IMR-90 (cell line): ENCODE results near the gene SHROOM1. TPM values are rescaled to one million over a fixed set of nuclear protein-coding genes. Genes with fewer than 3 reads are reported as not detected.

Experiments used
- ATAC-seq: fragments of 200-7000 bp; cut with Tn5 transposase; 2 replicates; pipeline ENCODE4 v1.9.1; 2020; ENCODE audit warnings: low read depth, mild to moderate bottlenecking, moderate library complexity
- BruUV-seq: library from RNA; stranded (reverse); fragments of 400-500 nt; replicated peaks from 2 replicates; lab custom pipeline; 2021; lab: Mats Ljungman, UMichigan
- CTCF ChIA-PET: fragments of 300-600 bp; formaldehyde crosslinking; extraction: SDS; loops from one replicate; lab custom pipeline; 2021; ENCODE audit warnings: antibody characterized with exemption; lab: Yijun Ruan, JAX
- POLR2A ChIA-PET: fragments of 300-600 bp; sonication (Branson Sonifier 250); formaldehyde crosslinking; loops from one replicate; lab custom pipeline; 2022; ENCODE audit warnings: antibody characterized with exemption; ENCODE audit not compliant: unreplicated experiment; lab: Charles Lee
- DNase-seq: peaks from one replicate; pipeline ENCODE4 v3.0.0; 2013
- H2AFZ ChIP-seq: replicated peaks from 2 replicates; pipeline ENCODE3; 2013; ENCODE audit warnings: low read length, mild to moderate bottlenecking; ENCODE audit not compliant: poor library complexity
- H2AK5ac ChIP-seq: 2 replicates; pipeline ENCODE4 v1.6.1; 2013; ENCODE audit warnings: low read depth, low read length, inconsistent platforms
- H2AK9ac ChIP-seq: replicated peaks from 2 replicates; pipeline ENCODE3; 2013; ENCODE audit warnings: mild to moderate bottlenecking, low read depth, low read length, moderate library complexity; ENCODE audit not compliant: poor library complexity
- H2BK120ac ChIP-seq: 2 replicates; pipeline ENCODE4 v1.6.1; 2013; ENCODE audit warnings: low read depth, low read length, inconsistent platforms
- H2BK15ac ChIP-seq: 3 replicates; pipeline ENCODE4 v1.6.1; 2013; ENCODE audit warnings: low read depth, low read length, inconsistent platforms
- H2BK20ac ChIP-seq: 2 replicates; pipeline ENCODE4 v1.6.1; 2013; ENCODE audit warnings: low read depth, mild to moderate bottlenecking, inconsistent platforms, low read length, moderate library complexity
- H2BK5ac ChIP-seq: 2 replicates; pipeline ENCODE4 v1.6.1; 2013; ENCODE audit warnings: mild to moderate bottlenecking, low read depth, low read length, inconsistent platforms; ENCODE audit not compliant: poor library complexity, severe bottlenecking
- H3K14ac ChIP-seq: replicated peaks from 2 replicates; pipeline ENCODE4 v1.6.1; 2013; ENCODE audit warnings: low read depth, low read length, inconsistent platforms
- H3K18ac ChIP-seq: 2 replicates; pipeline ENCODE4 v1.6.1; 2013; ENCODE audit warnings: low read depth, low read length, control low read depth
- H3K23ac ChIP-seq: 2 replicates; pipeline ENCODE4 v1.6.1; 2013; ENCODE audit warnings: low read depth, low read length, inconsistent platforms
- H3K27ac ChIP-seq: 2 replicates; pipeline ENCODE4 v1.5.1; 2013; ENCODE audit warnings: mild to moderate bottlenecking, control low read depth, low read length; ENCODE audit not compliant: insufficient read depth
- H3K27me3 ChIP-seq: 2 replicates; pipeline ENCODE4 v1.6.1; 2013; ENCODE audit warnings: low read length; ENCODE audit not compliant: control insufficient read depth, insufficient read depth
- H3K36me3 ChIP-seq: 2 replicates; pipeline ENCODE4 v1.6.1; 2013; ENCODE audit warnings: low read length, mixed read lengths; ENCODE audit not compliant: control insufficient read depth, insufficient read depth
- H3K4ac ChIP-seq: 2 replicates; pipeline ENCODE4 v1.6.1; 2013; ENCODE audit warnings: low read depth, low read length, inconsistent platforms
- H3K4me1 ChIP-seq: 2 replicates; pipeline ENCODE4 v1.6.1; 2013; ENCODE audit warnings: low read length, mixed read lengths; ENCODE audit not compliant: control insufficient read depth, insufficient read depth
- H3K4me2 ChIP-seq: 2 replicates; pipeline ENCODE4 v1.6.1; 2013; ENCODE audit warnings: low read depth, mild to moderate bottlenecking, control low read depth, low read length, moderate library complexity
- H3K4me3 ChIP-seq: 2 replicates; pipeline ENCODE4 v1.5.1; 2013; ENCODE audit warnings: low read depth, mild to moderate bottlenecking, control low read depth, low read length, moderate library complexity; ENCODE audit not compliant: insufficient read depth
- H3K56ac ChIP-seq: 2 replicates; pipeline ENCODE4 v1.6.1; 2013; ENCODE audit warnings: low read length, inconsistent platforms; ENCODE audit not compliant: insufficient read depth; ENCODE audit errors: extremely low read depth
- H3K79me1 ChIP-seq, 2 experiments: 2 replicates each; pipeline ENCODE4 v1.6.1; 2013; ENCODE audit warnings: low read length in 2 of 2, inconsistent platforms in 1 of 2, low read depth in 1 of 2
- H3K9ac ChIP-seq: 2 replicates; pipeline ENCODE4 v1.6.1; 2013; ENCODE audit warnings: low read depth, low read length, control low read depth
- H3K9me1 ChIP-seq: 2 replicates; pipeline ENCODE4 v1.6.1; 2013; ENCODE audit warnings: low read length, inconsistent platforms; ENCODE audit not compliant: insufficient read depth
- H3K9me3 ChIP-seq: 2 replicates; pipeline ENCODE4 v1.6.1; 2013; ENCODE audit warnings: low read length; ENCODE audit not compliant: control insufficient read depth, insufficient read depth
- H4K20me1 ChIP-seq: 2 replicates; pipeline ENCODE4 v1.6.1; 2013; ENCODE audit warnings: low read length, inconsistent platforms; ENCODE audit not compliant: insufficient read depth
- H4K5ac ChIP-seq: 2 replicates; pipeline ENCODE4 v1.6.1; 2013; ENCODE audit warnings: mild to moderate bottlenecking, low read depth, low read length, control low read depth
- H4K8ac ChIP-seq, 2 experiments: 2 replicates each; pipeline ENCODE4 v1.6.1; 2013; ENCODE audit warnings: low read depth in 2 of 2, low read length in 2 of 2, control low read depth in 1 of 2, inconsistent platforms in 1 of 2
- H4K91ac ChIP-seq: 2 replicates; pipeline ENCODE4 v1.6.1; 2013; ENCODE audit warnings: low read depth, low read length, inconsistent platforms; ENCODE audit not compliant: insufficient read depth
- BHLHE40 ChIP-seq: fragments of 150-350 bp; IDR thresholded peaks from 2 replicates; pipeline ENCODE4 v1.6.1; 2016; ENCODE audit warnings: mild to moderate bottlenecking, low read depth, low read length
- CEBPB ChIP-seq: IDR thresholded peaks from 2 replicates; pipeline ENCODE4 v1.6.1; 2012; ENCODE audit warnings: low read depth, low read length, improper control_type of control experiment
- ELK1 ChIP-seq: fragments of 150-350 bp; IDR thresholded peaks from 2 replicates; pipeline ENCODE4 v1.6.1; 2016; ENCODE audit warnings: low read depth, mild to moderate bottlenecking, low read length, moderate library complexity, borderline replicate concordance
- MAFK ChIP-seq: IDR thresholded peaks from 2 replicates; pipeline ENCODE4 v1.6.1; 2012; ENCODE audit warnings: low read depth, low read length, improper control_type of control experiment
- MAZ ChIP-seq: IDR thresholded peaks from 2 replicates; pipeline ENCODE4 v1.6.1; 2012; ENCODE audit warnings: low read depth, mild to moderate bottlenecking, low read length, improper control_type of control experiment, moderate library complexity, borderline replicate concordance
- MXI1 ChIP-seq: IDR thresholded peaks from 2 replicates; pipeline ENCODE4 v1.6.1; 2012; ENCODE audit warnings: low read depth, mild to moderate bottlenecking, low read length, moderate library complexity, borderline replicate concordance
- NFE2L2 ChIP-seq: fragments of 150-350 bp; IDR thresholded peaks from 2 replicates; pipeline ENCODE4 v1.6.1; 2016; ENCODE audit warnings: low read depth, mild to moderate bottlenecking, low read length
- POLR2A ChIP-seq: IDR thresholded peaks from 2 replicates; pipeline ENCODE4 v1.6.1; 2012; ENCODE audit warnings: mild to moderate bottlenecking, low read depth, low read length
- RAD21 ChIP-seq: IDR thresholded peaks from 2 replicates; pipeline ENCODE4 v1.6.1; 2012; ENCODE audit warnings: low read length, improper control_type of control experiment
- RCOR1 ChIP-seq: IDR thresholded peaks from 2 replicates; pipeline ENCODE4 v1.6.1; 2012; ENCODE audit warnings: mild to moderate bottlenecking, low read length, improper control_type of control experiment; ENCODE audit not compliant: insufficient replicate concordance
- RFX5 ChIP-seq: IDR thresholded peaks from 2 replicates; pipeline ENCODE4 v1.8.0; 2012; ENCODE audit warnings: low read depth, mild to moderate bottlenecking, low read length, moderate library complexity
- SMC3 ChIP-seq: fragments of 150-350 bp; IDR thresholded peaks from 2 replicates; pipeline ENCODE4 v1.6.1; 2016; ENCODE audit warnings: low read depth, mild to moderate bottlenecking, antibody characterized with exemption, low read length, moderate library complexity
- WGBS, 2 experiments: methylation state at CpG; one replicate each; pipeline versions ENCODE4 v1.1.5 to v1.1.7; 2013; ENCODE audit warnings: missing lambda C conversion rate in 2 of 2; ENCODE audit not compliant: insufficient read length in 1 of 2; ENCODE audit errors: extremely low coverage in 2 of 2; 5-methylcytosine and 5-hydroxymethylcytosine counted together
- dilution Hi-C: fragments of 300-500 bp; cut with HindIII; formaldehyde crosslinking; loops from one replicate; pipeline ENCODE4 v1.14.3; 2018; ENCODE audit warnings: low sequenced_read_pairs; ENCODE audit not compliant: unreplicated experiment
- in situ Hi-C: fragments of 300-500 bp; cut with MboI; formaldehyde crosslinking; loops from 3 replicates; pipeline ENCODE4 v1.14.3; 2019; ENCODE audit warnings: low sequenced_read_pairs, inconsistent platforms, mixed read lengths
- intact Hi-C: fragments of 100-400 bp; cut with micrococcal nuclease; formaldehyde crosslinking; loops from 2 replicates; pipeline ENCODE4 v1.10.0; 2022
- polyA plus RNA-seq, 3 experiments: library from polyadenylated mRNA; depleted of rRNA; stranded (reverse); fragments of >200 nt; gene quantifications; 2 replicates each; pipeline ENCODE4 v1.2.3, GENCODE V29; 2012; ENCODE audit warnings: low replicate concordance in 1 of 3
- total RNA-seq: library from RNA; depleted of rRNA; stranded (reverse); fragments of >200 nt; gene quantifications from 2 replicates; pipeline ENCODE4 v1.2.3, GENCODE V29; 2012
- TF ChIP-seq, protein P1 (sequence below): conservative IDR thresholded peaks from 2 replicates; pipeline ENCODE4 v1.5.1; 2012; ENCODE audit warnings: mild to moderate bottlenecking, low read depth, low read length, improper control_type of control experiment

Gene SHROOM1
- total and polyA plus RNA-seq, 2 of the 4 experiments (the other 2 are of a cell fraction), result 1.4 to 6.3 TPM

GRCh38 chr5:132825033-132825833 lies 5.2 kb downstream of the SHROOM1 start:
- H3K27ac ChIP-seq, result no peak overlapping the region
- H2BK20ac ChIP-seq, result no peak overlapping the region
- TF ChIP-seq NFE2L2 (no peak), MXI1 (no peak), CEBPB (no peak), RCOR1 (no peak), MAFK (no peak), RAD21 (no peak), RFX5 (no peak), ELK1 (no peak), POLR2A (no peak), SMC3 (no peak), MAZ (no peak), BHLHE40 (no peak)
- TF ChIP-seq, protein P1, sequence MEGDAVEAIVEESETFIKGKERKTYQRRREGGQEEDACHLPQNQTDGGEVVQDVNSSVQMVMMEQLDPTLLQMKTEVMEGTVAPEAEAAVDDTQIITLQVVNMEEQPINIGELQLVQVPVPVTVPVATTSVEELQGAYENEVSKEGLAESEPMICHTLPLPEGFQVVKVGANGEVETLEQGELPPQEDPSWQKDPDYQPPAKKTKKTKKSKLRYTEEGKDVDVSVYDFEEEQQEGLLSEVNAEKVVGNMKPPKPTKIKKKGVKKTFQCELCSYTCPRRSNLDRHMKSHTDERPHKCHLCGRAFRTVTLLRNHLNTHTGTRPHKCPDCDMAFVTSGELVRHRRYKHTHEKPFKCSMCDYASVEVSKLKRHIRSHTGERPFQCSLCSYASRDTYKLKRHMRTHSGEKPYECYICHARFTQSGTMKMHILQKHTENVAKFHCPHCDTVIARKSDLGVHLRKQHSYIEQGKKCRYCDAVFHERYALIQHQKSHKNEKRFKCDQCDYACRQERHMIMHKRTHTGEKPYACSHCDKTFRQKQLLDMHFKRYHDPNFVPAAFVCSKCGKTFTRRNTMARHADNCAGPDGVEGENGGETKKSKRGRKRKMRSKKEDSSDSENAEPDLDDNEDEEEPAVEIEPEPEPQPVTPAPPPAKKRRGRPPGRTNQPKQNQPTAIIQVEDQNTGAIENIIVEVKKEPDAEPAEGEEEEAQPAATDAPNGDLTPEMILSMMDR, result no peak
- no peaks in the 10 kb centered on the region for H3K9me1 ChIP-seq
- H2BK15ac ChIP-seq, result no peak overlapping the region
- DNase-seq (no peak), ATAC-seq (no peak)
- no peak overlapping the region for H2BK120ac ChIP-seq
- H2AK9ac ChIP-seq, result no peak overlapping the region
- dilution Hi-C loops (no loop called here), intact Hi-C loops (no loop called here), in situ Hi-C loops (no loop called here)
- no peak overlapping the region for H3K4me3 ChIP-seq
- no peak overlapping the region for H2AK5ac ChIP-seq
- no peak overlapping the region for H3K4ac ChIP-seq
- no peak overlapping the region for H4K5ac ChIP-seq
- H3K14ac ChIP-seq, result no peak overlapping the region
- no peak overlapping the region for H2BK5ac ChIP-seq
- no peak overlapping the region for H3K9ac ChIP-seq
- ChIA-PET CTCF (interaction anchor here (1.0 kb wide), 1 partner anchor 52 kb away, joined by 3 read pairs; no protein-coding TSS in a partner anchor), POLR2A (no interaction called here)
- H4K91ac ChIP-seq, result no peak overlapping the region
- H4K20me1 ChIP-seq, result no peaks in the 10 kb centered on the region
- BruUV-seq, result no TSS peak
- peaks cover 6% of the 10 kb centered on the region; the same call in 1 of the 2 replicates for H3K36me3 ChIP-seq
- no peak overlapping the region for H3K56ac ChIP-seq
- H3K4me2 ChIP-seq, result no peak overlapping the region
- no peak overlapping the region for H3K18ac ChIP-seq
- no peak overlapping the region for H4K8ac ChIP-seq
- no peak overlapping the region for H2AFZ ChIP-seq
- 78% methylated on average over 51 of the region's 71 CpGs; no CpG with 5 or more reads in 1 of the 2 experiments for WGBS, 2 experiments
- no peaks in the 10 kb centered on the region for H3K9me3 ChIP-seq
- H3K4me1 ChIP-seq, result peaks cover 10% of the 10 kb centered on the region; the same call in 1 of the 2 replicates
- peaks cover 13 to 32% of the 10 kb centered on the region in 2 experiments; a peak in 3 of 4 replicates for H3K79me1 ChIP-seq
- H3K23ac ChIP-seq, result no peak overlapping the region
- no peaks in the 10 kb centered on the region for H3K27me3 ChIP-seq
